Smooth muscle cell (in vitro differentiated cells): ENCODE results near the gene MEF2A. TPM values are rescaled to one million over a fixed set of nuclear protein-coding genes. Genes with fewer than 3 reads are reported as not detected.
A peak's percentile ranks its signal among the peaks of the same experiment; 100 is the strongest.

Source experiments
- DNase-seq: peaks from one replicate; lab custom pipeline; 2025; ENCODE audit not compliant: unreplicated experiment; lab: John Stamatoyannopoulos, UW
- H2AFZ ChIP-seq: fragments of 200-600 bp; sonication (generic); 2 replicates; pipeline ENCODE4 v1.6.0; 2016; ENCODE audit warnings: antibody characterized with exemption, low read depth, mild to moderate bottlenecking
- H3F3A ChIP-seq: fragments of 200-600 bp; sonication (generic); 2 replicates; pipeline ENCODE4 v1.6.0; 2017; ENCODE audit warnings: antibody characterized with exemption, low read depth
- H3K27ac ChIP-seq: fragments of 200-600 bp; sonication (generic); 2 replicates; pipeline ENCODE4 v1.5.1; 2016; ENCODE audit warnings: low read depth, mild to moderate bottlenecking
- H3K27me3 ChIP-seq: fragments of 200-600 bp; sonication (generic); 2 replicates; pipeline ENCODE4 v1.6.1; 2016; ENCODE audit warnings: low read depth, mild to moderate bottlenecking
- H3K36me3 ChIP-seq: fragments of 200-600 bp; sonication (generic); 2 replicates; pipeline ENCODE4 v1.5.1; 2016; ENCODE audit warnings: low read depth
- H3K4me1 ChIP-seq: fragments of 200-600 bp; sonication (generic); 2 replicates; pipeline ENCODE4 v1.5.1; 2016; ENCODE audit warnings: low read depth
- H3K4me2 ChIP-seq: fragments of 200-600 bp; sonication (generic); 2 replicates; pipeline ENCODE4 v1.6.0; 2016; ENCODE audit warnings: mild to moderate bottlenecking
- H3K4me3 ChIP-seq: fragments of 200-600 bp; sonication (generic); 2 replicates; pipeline ENCODE4 v1.5.1; 2016; ENCODE audit warnings: mild to moderate bottlenecking
- H3K79me2 ChIP-seq: fragments of 200-600 bp; sonication (generic); 2 replicates; pipeline ENCODE4 v1.6.0; 2016; ENCODE audit warnings: low read depth, mild to moderate bottlenecking
- H3K9ac ChIP-seq: fragments of 200-600 bp; sonication (generic); 2 replicates; pipeline ENCODE4 v1.6.0; 2016; ENCODE audit warnings: low read depth
- H3K9me3 ChIP-seq: fragments of 200-600 bp; sonication (generic); replicated peaks from 2 replicates; pipeline ENCODE4 v1.5.1; 2016; ENCODE audit warnings: low read depth
- H4K20me1 ChIP-seq: fragments of 200-600 bp; sonication (generic); 2 replicates; pipeline ENCODE4 v1.6.0; 2016; ENCODE audit warnings: low read depth
- CTCF ChIP-seq: fragments of 200-600 bp; sonication (generic); IDR thresholded peaks from 2 replicates; pipeline ENCODE4 v1.5.1; 2017; ENCODE audit warnings: borderline replicate concordance, mild to moderate bottlenecking, antibody characterized with exemption; ENCODE audit not compliant: insufficient read depth, poor library complexity, severe bottlenecking
- WGBS: methylation state at CpG from one replicate; pipeline ENCODE4 v1.1.7; 2016; ENCODE audit warnings: low lambda C conversion rate; 5-methylcytosine and 5-hydroxymethylcytosine counted together
- polyA plus RNA-seq: library from polyadenylated mRNA; unstranded; fragments of >200 nt; fragmentation: Nextera tagmentation; extraction: Ambion mirVana; gene quantifications from 2 replicates; pipeline ENCODE4 v1.2.1, GENCODE V29; 2016
- total RNA-seq: library from RNA; depleted of rRNA; stranded (reverse); fragments of >200 nt; gene quantifications from 2 replicates; pipeline ENCODE4 v1.2.3, GENCODE V29; 2014

The MEF2A gene
- total and polyA plus RNA-seq, 2 experiments from 2014 or later = 12.3 to 75.8 TPM

GRCh38 chr15:99556011-99556410 lies 9.8 kb upstream of the MEF2A start:
- no peak for TF ChIP-seq CTCF
- H3K9me3 ChIP-seq = no peaks in the 10 kb centered on the region
- WGBS = 80% methylated on average over 5 of the region's 5 CpGs
- H4K20me1 ChIP-seq = no peaks in the 10 kb centered on the region
- H2AFZ ChIP-seq = no peak overlapping the region
- no peaks in the 10 kb centered on the region for H3K79me2 ChIP-seq
- no peaks in the 10 kb centered on the region for H3K36me3 ChIP-seq
- no peaks in the 10 kb centered on the region for H3K27me3 ChIP-seq
- no peak for DNase-seq
- no peaks in the 10 kb centered on the region for H3F3A ChIP-seq
- H3K4me1 ChIP-seq = no peaks in the 10 kb centered on the region
- no peak overlapping the region for H3K9ac ChIP-seq
- H3K4me2 ChIP-seq = no peak overlapping the region
- no peak overlapping the region for H3K27ac ChIP-seq
- no peak overlapping the region for H3K4me3 ChIP-seq

GRCh38 chr15:99556578-99556977 lies 9.2 kb upstream of the MEF2A start:
- no peaks in the 10 kb centered on the region for H3K79me2 ChIP-seq
- DNase-seq = no peak
- H2AFZ ChIP-seq = no peak overlapping the region
- no peaks in the 10 kb centered on the region for H3K9me3 ChIP-seq
- TF ChIP-seq CTCF = no peak
- H3K4me2 ChIP-seq = no peak overlapping the region
- H4K20me1 ChIP-seq = no peaks in the 10 kb centered on the region
- H3K4me1 ChIP-seq = no peaks in the 10 kb centered on the region
- no peaks in the 10 kb centered on the region for H3K36me3 ChIP-seq
- H3K9ac ChIP-seq = no peak overlapping the region
- no peaks in the 10 kb centered on the region for H3K27me3 ChIP-seq
- no peak overlapping the region for H3K27ac ChIP-seq
- H3F3A ChIP-seq = no peaks in the 10 kb centered on the region
- H3K4me3 ChIP-seq = no peak overlapping the region
- WGBS = 93% methylated on average over 4 of the region's 4 CpGs

- WGBS = 97% methylated on average over 3 of the region's 3 CpGs
- no peak for DNase-seq
- no peaks in the 10 kb centered on the region for H4K20me1 ChIP-seq
- no peaks in the 10 kb centered on the region for H3F3A ChIP-seq
- H3K4me2 ChIP-seq = no peak overlapping the region
- H3K36me3 ChIP-seq = no peaks in the 10 kb centered on the region
- H3K9me3 ChIP-seq = no peaks in the 10 kb centered on the region
- no peaks in the 10 kb centered on the region for H3K27me3 ChIP-seq
- H3K4me1 ChIP-seq = no peaks in the 10 kb centered on the region
- no peak overlapping the region for H3K27ac ChIP-seq
- no peak for TF ChIP-seq CTCF
- H3K9ac ChIP-seq = no peak overlapping the region
- no peaks in the 10 kb centered on the region for H3K79me2 ChIP-seq
- H2AFZ ChIP-seq = no peak overlapping the region
- no peak overlapping the region for H3K4me3 ChIP-seq
These were observed 7.7 kb upstream of the MEF2A start for GRCh38 chr15:99558084-99558483.

- H4K20me1 ChIP-seq = no peaks in the 10 kb centered on the region
- H3K9ac ChIP-seq = no peak overlapping the region
- H2AFZ ChIP-seq = peak overlapping the region; percentile 19
- no peak overlapping the region for H3K4me2 ChIP-seq
- no peaks in the 10 kb centered on the region for H3K36me3 ChIP-seq
- H3K27me3 ChIP-seq = no peaks in the 10 kb centered on the region
- no peaks in the 10 kb centered on the region for H3F3A ChIP-seq
- 76% methylated on average over 3 of the region's 3 CpGs for WGBS
- H3K79me2 ChIP-seq = no peaks in the 10 kb centered on the region
- no peak overlapping the region for H3K4me3 ChIP-seq
- H3K4me1 ChIP-seq = no peaks in the 10 kb centered on the region
- H3K27ac ChIP-seq = no peak overlapping the region
- no peak for TF ChIP-seq CTCF
- no peaks in the 10 kb centered on the region for H3K9me3 ChIP-seq
- no peak for DNase-seq
These were observed 7.2 kb upstream of the MEF2A start for GRCh38 chr15:99558571-99558970.
